ENCODE measurements around the gene SHH.

- no peak for TF ChIP-seq CTCF (IDR thresholded peaks at IDR 0.05)
- no peak for TF ChIP-seq POLR2A (IDR thresholded peaks at IDR 0.05)
Measured at GRCh38 chr7:155861480-155861868, 49.2 kb upstream of the SHH start.
